Vagina (tissue), 2 donors: Measurements from ENCODE around the gene CHRNA4.

ENCODE experiments used
- CTCF ChIP-seq, 3 experiments: fragments of 450-650 bp in 2 of 3; fragments of 200-600 bp in 1 of 3; sonication (generic) in 1 of 3; IDR thresholded peaks; one replicate each; pipeline ENCODE4 v1.5.1; 2017 to 2019; ENCODE audit warnings: antibody characterized with exemption in 3 of 3, mild to moderate bottlenecking in 2 of 3, moderate library complexity in 2 of 3
- POLR2A ChIP-seq, 2 donors: fragments of 450-650 bp; IDR thresholded peaks; one replicate each; pipeline ENCODE4 v1.6.1; 2017; ENCODE audit warnings: antibody characterized with exemption in 2 of 2, mild to moderate bottlenecking in 2 of 2, moderate library complexity in 2 of 2

- TF ChIP-seq CTCF (IDR thresholded peaks at IDR 0.05) (no peak), POLR2A (IDR thresholded peaks at IDR 0.05) (no peak)
These were observed 45.6 kb upstream of the CHRNA4 start for GRCh38 chr20:63406617-63407245.
